Mesothelial cell of epicardium (in vitro differentiated cells): ENCODE data around the gene CEBPZ. TPM values are rescaled to one million over a fixed set of nuclear protein-coding genes. Genes with fewer than 3 reads are reported as not detected.
A peak's percentile ranks its signal among the peaks of the same experiment; 100 is the strongest.
"Not testable (repeated sequence)": the region's sequence is repeated elsewhere in the genome, so short reads cannot be mapped to it uniquely, and the experiment has no call there.

ENCODE experiments used
- DNase-seq, 2 experiments: peaks; one replicate each; pipeline ENCODE4 v3.0.0; 2021; ENCODE audit warnings: low spot score in 2 of 2; ENCODE audit not compliant: unreplicated experiment in 2 of 2
- H3K27ac Mint-ChIP-seq: 2 replicates; pipeline ENCODE4 v1.8.0; 2021; ENCODE audit warnings: mixed read lengths
- H3K27me3 Mint-ChIP-seq: 2 replicates; pipeline ENCODE4 v1.8.0; 2021; ENCODE audit warnings: low read depth, mixed read lengths
- H3K36me3 Mint-ChIP-seq: 2 replicates; pipeline ENCODE4 v1.8.0; 2021; ENCODE audit warnings: mixed read lengths
- H3K4me1 Mint-ChIP-seq: 2 replicates; pipeline ENCODE4 v1.8.0; 2021; ENCODE audit warnings: mixed read lengths
- H3K4me3 Mint-ChIP-seq: 2 replicates; pipeline ENCODE4 v1.8.0; 2021; ENCODE audit warnings: mild to moderate bottlenecking, moderate library complexity, mixed read lengths
- H3K9me3 Mint-ChIP-seq: 2 replicates; pipeline ENCODE4 v1.8.0; 2021; ENCODE audit warnings: mixed read lengths
- CTCF ChIP-seq: fragments of 200-600 bp; sonication (generic); IDR thresholded peaks from one replicate; pipeline ENCODE4 v1.5.0; 2021; ENCODE audit warnings: antibody characterized with exemption; ENCODE audit not compliant: unreplicated experiment
- total RNA-seq: library from RNA; stranded (reverse); gene quantifications from 3 replicates; pipeline ENCODE4 v1.2.1, GENCODE V29; 2021

CEBPZ gene
- total RNA-seq, 1 donor from 2014 or later = 41.1 TPM

- H3K27ac Mint-ChIP-seq = no peak overlapping the region
- no peaks in the 10 kb centered on the region for H3K9me3 Mint-ChIP-seq
- H3K4me1 Mint-ChIP-seq = peaks cover 17% of the 10 kb centered on the region
- peaks cover 19% of the 10 kb centered on the region for H3K36me3 Mint-ChIP-seq
- H3K27me3 Mint-ChIP-seq = no peaks in the 10 kb centered on the region
- TF ChIP-seq CTCF = no peak
- no peak overlapping the region for H3K4me3 Mint-ChIP-seq
- no peak for DNase-seq
Observed at GRCh38 chr2:37226863-37227262, 4.5 kb downstream of the CEBPZ start.

GRCh38 chr2:37225129-37225528 lies 6.3 kb downstream of the CEBPZ start:
- H3K4me1 Mint-ChIP-seq = peaks cover 17% of the 10 kb centered on the region
- H3K36me3 Mint-ChIP-seq = peaks cover 24% of the 10 kb centered on the region
- H3K27ac Mint-ChIP-seq, H3K9me3 Mint-ChIP-seq, H3K4me3 Mint-ChIP-seq, DNase-seq, H3K27me3 Mint-ChIP-seq: not testable (repeated sequence)

- Mint-ChIP-seq H3K27ac (no peak overlapping the region), H3K4me3 (no peak overlapping the region), H3K4me1 (peaks cover 18% of the 10 kb centered on the region), H3K9me3 (no peaks in the 10 kb centered on the region), H3K27me3 (no peaks in the 10 kb centered on the region), H3K36me3 (peaks cover 24% of the 10 kb centered on the region)
- no peak for TF ChIP-seq CTCF
- DNase-seq = no peak
Observed at GRCh38 chr2:37224063-37224462, 7.3 kb downstream of the CEBPZ start.

GRCh38 chr2:37223131-37223530 lies 8.3 kb downstream of the CEBPZ start:
- Mint-ChIP-seq H3K36me3 (peaks cover 30% of the 10 kb centered on the region), H3K27ac (no peak overlapping the region), H3K27me3 (no peaks in the 10 kb centered on the region), H3K4me3 (no peak overlapping the region), H3K9me3 (no peaks in the 10 kb centered on the region), H3K4me1 (peaks cover 21% of the 10 kb centered on the region)
- no peak for DNase-seq
- TF ChIP-seq CTCF = no peak

GRCh38 chr2:37219046-37219445 lies 12.3 kb downstream of the CEBPZ start:
- no peak for TF ChIP-seq CTCF
- Mint-ChIP-seq H3K4me1 (peaks cover 7% of the 10 kb centered on the region), H3K36me3 (peaks cover 29% of the 10 kb centered on the region), H3K27me3 (no peaks in the 10 kb centered on the region), H3K9me3 (no peaks in the 10 kb centered on the region), H3K27ac (peak overlapping the region; percentile 79), H3K4me3 (no peak overlapping the region)
- DNase-seq = no peak

DNA sequence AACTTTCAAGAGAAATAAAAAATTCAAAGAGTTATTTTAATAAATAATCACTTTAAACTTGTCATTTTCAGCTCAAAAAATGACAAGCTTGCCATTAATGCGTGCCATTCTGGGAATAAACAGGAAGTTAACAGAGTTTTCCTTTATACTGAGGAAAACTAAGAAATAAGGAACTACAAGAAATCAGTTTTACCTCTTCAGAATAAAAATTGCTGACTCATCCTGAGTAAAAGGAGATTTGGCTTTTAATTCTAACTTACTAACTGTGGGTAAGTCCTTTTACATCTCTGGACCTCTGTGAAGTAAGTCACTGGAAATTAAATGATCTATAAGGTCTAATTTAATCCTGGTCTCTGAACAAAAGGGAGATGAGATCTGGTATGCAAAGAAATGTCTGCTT lies 16.1 kb downstream of the CEBPZ start:
- Mint-ChIP-seq H3K27ac (peak overlapping the region; percentile 28), H3K27me3 (no peaks in the 10 kb centered on the region), H3K4me3 (no peak overlapping the region), H3K9me3 (no peaks in the 10 kb centered on the region), H3K36me3 (peaks cover 33% of the 10 kb centered on the region), H3K4me1 (peaks cover 13% of the 10 kb centered on the region)
- DNase-seq = no peak
- TF ChIP-seq CTCF = no peak
